Activated CD8-positive, alpha-beta T cell treated with anti-CD3 and anti-CD28 coated beads for 36 hours (primary cell): ENCODE measurements around the gene CNN2. TPM values are rescaled to one million over a fixed set of nuclear protein-coding genes. Genes with fewer than 3 reads are reported as not detected.

Experiments used
- ATAC-seq: fragments of 200-7000 bp; cut with Tn5 transposase; one replicate; pipeline ENCODE4 v1.10.0; 2021; ENCODE audit warnings: mild to moderate bottlenecking, moderate library complexity
- CTCF ChIA-PET: fragments of 350-600 bp; sonication (Branson Sonifier 250); formaldehyde crosslinking; loops from one replicate; lab custom pipeline; 2021; ENCODE audit warnings: antibody characterized with exemption; lab: Charles Lee
- POLR2A ChIA-PET: fragments of 350-600 bp; sonication (Branson Sonifier 250); formaldehyde crosslinking; loops from one replicate; lab custom pipeline; 2021; ENCODE audit warnings: antibody characterized with exemption; lab: Charles Lee
- DNase-seq: peaks from one replicate; pipeline ENCODE4 v3.0.0-alpha.2; 2020
- H3K27ac Mint-ChIP-seq: one replicate; pipeline ENCODE4 v1.8.0; 2021; ENCODE audit warnings: mild to moderate bottlenecking, mixed read lengths
- H3K27me3 Mint-ChIP-seq: one replicate; pipeline ENCODE4 v1.8.0; 2021; ENCODE audit warnings: mixed read lengths
- H3K36me3 Mint-ChIP-seq: one replicate; pipeline ENCODE4 v1.8.0; 2021; ENCODE audit warnings: low read depth, mixed read lengths
- H3K4me1 Mint-ChIP-seq: one replicate; pipeline ENCODE4 v1.8.0; 2021; ENCODE audit warnings: low read depth, mixed read lengths
- H3K4me3 Mint-ChIP-seq: one replicate; pipeline ENCODE4 v1.8.0; 2021; ENCODE audit warnings: mild to moderate bottlenecking, moderate library complexity, mixed read lengths
- H3K9me3 Mint-ChIP-seq: one replicate; pipeline ENCODE4 v1.8.0; 2021; ENCODE audit warnings: mixed read lengths
- CTCF ChIP-seq: fragments of 200-600 bp; IDR thresholded peaks from one replicate; pipeline ENCODE4 v1.8.0; 2022; ENCODE audit warnings: antibody characterized with exemption, mild to moderate bottlenecking
- intact Hi-C: fragments of 100-400 bp; cut with micrococcal nuclease; formaldehyde crosslinking; loops from one replicate; pipeline ENCODE4 v1.10.0; 2022
- total RNA-seq, 2 experiments: library from RNA; stranded (reverse); gene quantifications; one replicate each; pipeline ENCODE4 v1.2.3, GENCODE V29; 2021

CNN2 gene
- total RNA-seq, 2 experiments from 2014 or later, result 97.4 to 98.3 TPM

GRCh38 chr19:995051-995827 is 31.2 kb upstream of the CNN2 start:
- Mint-ChIP-seq H3K4me1 (peaks cover 9% of the 10 kb centered on the region), H3K27me3 (peaks cover 17% of the 10 kb centered on the region), H3K4me3 (no peak overlapping the region), H3K9me3 (no peaks in the 10 kb centered on the region), H3K36me3 (peaks cover 10% of the 10 kb centered on the region), H3K27ac (no peak overlapping the region)
- ChIA-PET CTCF (interaction anchor here (0.7 to 1.9 kb wide), 3 partner anchors 13 to 73 kb away, joined by 3 to 4 read pairs (median 3); no protein-coding TSS in a partner anchor), POLR2A (interaction anchor here (0.5 to 4.5 kb wide), 8 partner anchors 10 to 340 kb away, joined by 3 to 37 read pairs (median 4); partner anchors contain the start of genes RNU6-2 and WDR18)
- no peak for ATAC-seq
- no peak for DNase-seq
- TF ChIP-seq CTCF, result no peak
- intact Hi-C loops, result no loop called here

GRCh38 chr19:996051-996838 is 30.2 kb upstream of the CNN2 start:
- peaks cover 4% of the 10 kb centered on the region for H3K36me3 Mint-ChIP-seq
- ChIA-PET CTCF (interaction anchor here (0.7 to 2.6 kb wide), 5 partner anchors 12 to 245 kb away, joined by 3 to 11 read pairs (median 4); partner anchors contain the start of gene WDR18), POLR2A (interaction anchor here (0.6 to 4.5 kb wide), 12 partner anchors 11 to 270 kb away, joined by 3 to 37 read pairs (median 4); partner anchors contain the start of genes RNU6-2 and WDR18)
- TF ChIP-seq CTCF, result no peak
- H3K27ac Mint-ChIP-seq, result no peak overlapping the region
- intact Hi-C loops, result no loop called here
- H3K27me3 Mint-ChIP-seq, result peaks cover 20% of the 10 kb centered on the region
- H3K4me3 Mint-ChIP-seq, result peak overlapping the region; percentile 16
- ATAC-seq (peak; percentile 38), DNase-seq (peak; percentile 86)
- peaks cover 9% of the 10 kb centered on the region for H3K4me1 Mint-ChIP-seq
- H3K9me3 Mint-ChIP-seq, result no peaks in the 10 kb centered on the region

GRCh38 chr19:998064-998463 is 28.3 kb upstream of the CNN2 start:
- Mint-ChIP-seq H3K27me3 (peaks cover 25% of the 10 kb centered on the region), H3K9me3 (no peaks in the 10 kb centered on the region), H3K27ac (no peak overlapping the region), H3K36me3 (no peaks in the 10 kb centered on the region), H3K4me1 (peaks cover 9% of the 10 kb centered on the region), H3K4me3 (no peak overlapping the region)
- no peak for TF ChIP-seq CTCF
- ChIA-PET POLR2A (interaction anchor here (1.4 to 4.5 kb wide), 3 partner anchors 13 to 24 kb away, joined by 4 to 37 read pairs (median 11); partner anchors contain the start of genes RNU6-2 and WDR18), CTCF (interaction anchor here (1.5 to 2.6 kb wide), 3 partner anchors 9 to 243 kb away, joined by 3 to 11 read pairs (median 6); partner anchors contain the start of gene WDR18)
- no peak for DNase-seq
- intact Hi-C loops, result no loop called here
- no peak for ATAC-seq

- ATAC-seq (no peak), DNase-seq (no peak)
- CTCF ChIA-PET, result interaction anchor here (1.0 kb wide), 1 partner anchor 136 kb away, joined by 3 read pairs; no protein-coding TSS in a partner anchor
- no peaks in the 10 kb centered on the region for H3K9me3 Mint-ChIP-seq
- H3K4me3 Mint-ChIP-seq, result no peak overlapping the region
- H3K27me3 Mint-ChIP-seq, result peaks cover 25% of the 10 kb centered on the region
- intact Hi-C loops, result no loop called here
- peaks cover 9% of the 10 kb centered on the region for H3K4me1 Mint-ChIP-seq
- POLR2A ChIA-PET, result interaction anchor here (4.5 kb wide), 1 partner anchor 14 kb away, joined by 37 read pairs; the partner anchor contains the start of gene WDR18
- H3K36me3 Mint-ChIP-seq, result no peaks in the 10 kb centered on the region
- H3K27ac Mint-ChIP-seq, result no peak overlapping the region
- TF ChIP-seq CTCF, result no peak
Observed at GRCh38 chr19:999379-999719, 27.1 kb upstream of the CNN2 start.
